ENCODE data around the gene TEX13B.
"Not testable (repeated sequence)": the region's sequence is repeated elsewhere in the genome, so short reads cannot be mapped to it uniquely, and the experiment has no call there.

TEX13B gene

GRCh38 chrX:107982356-107982755, at the start of gene TEX13B:
TEX13B (minus strand) TSS chrX:107982370; CDS start chrX:107982127, 243 bp downstream.
- no peak for DNase-seq

GRCh38 chrX:108029928-108030711, 48.0 kb upstream of the TEX13B start:
- DNase-seq = no peak

- no peak for DNase-seq
These were observed 46.7 kb upstream of the TEX13B start for GRCh38 chrX:108028854-108029253.

GRCh38 chrX:108025954-108026600, 43.9 kb upstream of the TEX13B start:
- DNase-seq = no peak

- no peak for DNase-seq
These were observed 43.2 kb upstream of the TEX13B start for GRCh38 chrX:108025376-108025775.

- no peak for DNase-seq
These were observed 40.4 kb upstream of the TEX13B start for GRCh38 chrX:108022491-108023089.

GRCh38 chrX:108020631-108021030, 38.5 kb upstream of the TEX13B start:
- DNase-seq = no peak

GRCh38 chrX:108019382-108019875, 37.3 kb upstream of the TEX13B start:
- no peak for DNase-seq

- DNase-seq = no peak
These were observed 36.6 kb upstream of the TEX13B start for GRCh38 chrX:108018656-108019381.

- DNase-seq = peak; percentile 43
These were observed 19.1 kb upstream of the TEX13B start for GRCh38 chrX:108001218-108001814.

- no peak for DNase-seq
These were observed 18.6 kb upstream of the TEX13B start for GRCh38 chrX:108000751-108001150.

- no peak for DNase-seq
These were observed 14.0 kb upstream of the TEX13B start for GRCh38 chrX:107996124-107996523.

GRCh38 chrX:107985033-107985432, 2.9 kb upstream of the TEX13B start:
- no peak for DNase-seq

- no peak for DNase-seq
These were observed 2.6 kb downstream of the TEX13B start for GRCh38 chrX:107979534-107979933.

GRCh38 chrX:107978707-107979307, 3.4 kb downstream of the TEX13B start:
- DNase-seq = no peak

- no peak for DNase-seq
These were observed 4.1 kb downstream of the TEX13B start for GRCh38 chrX:107978071-107978470.

GRCh38 chrX:107971636-107972035, 10.5 kb downstream of the TEX13B start:
- no peak for DNase-seq

- DNase-seq = no peak
These were observed 12.1 kb downstream of the TEX13B start for GRCh38 chrX:107970073-107970472.

GRCh38 chrX:107968623-107969022, 13.5 kb downstream of the TEX13B start:
- no peak for DNase-seq

- not testable (repeated sequence) for DNase-seq
These were observed 26.8 kb downstream of the TEX13B start for GRCh38 chrX:107955337-107955736.

- no peak for DNase-seq
These were observed 42.1 kb downstream of the TEX13B start for GRCh38 chrX:107940095-107940494.

GRCh38 chrX:107936434-107936730, 45.8 kb downstream of the TEX13B start:
- no peak for DNase-seq
